GOT3 (cell line): ENCODE data around the gene GAPT.
"Not testable (repeated sequence)": the region's sequence is repeated elsewhere in the genome, so short reads cannot be mapped to it uniquely, and the experiment has no call there.

ENCODE experiments used
- DNase-seq: peaks from one replicate; lab custom pipeline; 2025; ENCODE audit warnings: mixed read lengths; lab: John Stamatoyannopoulos, UW

The GAPT gene

DNA sequence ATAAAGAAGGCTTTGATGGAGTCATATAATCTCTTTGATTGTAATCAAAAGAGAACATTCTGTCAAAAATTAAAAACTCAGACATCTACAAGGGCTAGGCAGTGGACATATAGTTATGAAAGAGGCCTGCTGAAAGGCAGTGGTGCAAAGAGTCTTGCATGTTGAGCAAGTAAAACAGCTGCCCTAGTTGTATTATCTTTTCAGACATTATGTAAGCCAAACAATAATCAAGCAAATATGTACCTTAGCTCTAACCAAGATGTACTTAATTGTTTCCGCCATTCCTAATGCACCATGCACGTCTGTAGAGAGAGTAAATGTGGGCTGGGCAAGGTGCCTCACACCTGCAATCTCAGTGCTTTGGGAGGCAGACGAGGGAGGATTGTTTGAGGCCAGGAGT, 14.3 kb downstream of the GAPT start:
- DNase-seq: no peak

DNA sequence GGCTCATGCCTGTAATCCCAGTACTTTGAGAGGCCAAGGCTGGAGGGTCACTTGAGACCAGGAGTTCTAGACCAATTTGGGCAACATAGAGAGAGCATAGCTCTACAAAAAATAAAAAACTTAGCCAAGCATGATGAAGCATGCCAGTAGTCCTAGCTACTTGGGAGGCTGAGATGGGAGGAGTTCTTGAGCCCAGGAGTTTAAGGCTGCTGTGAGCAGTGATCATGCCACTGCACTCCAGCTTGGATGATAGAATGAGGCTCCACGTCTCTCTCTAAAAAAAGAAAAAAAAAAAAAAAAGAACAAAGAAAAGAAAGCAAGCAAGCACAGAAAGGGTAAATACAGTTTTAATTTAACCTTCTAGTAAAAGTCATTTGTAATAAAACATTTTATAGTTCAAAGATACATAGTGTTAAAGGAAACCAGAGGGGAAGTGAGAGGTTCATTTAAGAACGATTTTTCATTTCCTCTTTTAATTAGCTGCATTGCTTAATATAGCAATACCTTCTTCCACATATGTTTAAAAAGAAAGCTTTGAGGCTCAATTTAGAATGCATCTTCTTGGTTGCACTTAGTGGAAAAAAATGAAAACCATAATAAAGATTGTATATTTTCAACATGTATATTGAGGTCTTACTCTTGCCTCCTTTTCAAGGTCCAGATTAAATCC, 14.9 kb downstream of the GAPT start:
- DNase-seq: no peak

DNA sequence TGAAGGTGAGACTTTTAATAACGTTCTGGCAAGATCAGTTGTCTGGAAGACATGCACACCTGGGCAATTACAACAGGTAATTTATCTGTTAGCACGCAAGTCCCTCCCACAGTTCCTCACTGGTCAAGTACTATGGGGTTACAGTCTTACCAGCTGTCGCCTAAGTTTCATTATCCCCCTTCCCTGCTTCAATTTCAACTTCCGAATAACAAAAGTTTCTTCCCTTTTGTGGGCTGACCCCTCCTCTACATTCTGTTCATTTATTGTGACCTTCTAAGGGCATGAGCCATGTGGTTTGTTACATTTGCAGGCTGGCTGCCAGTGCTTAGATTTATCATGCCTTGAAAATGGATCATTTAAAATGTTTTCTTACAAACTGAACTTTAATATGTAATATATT, 16.5 kb downstream of the GAPT start:
- DNase-seq: no peak

DNA sequence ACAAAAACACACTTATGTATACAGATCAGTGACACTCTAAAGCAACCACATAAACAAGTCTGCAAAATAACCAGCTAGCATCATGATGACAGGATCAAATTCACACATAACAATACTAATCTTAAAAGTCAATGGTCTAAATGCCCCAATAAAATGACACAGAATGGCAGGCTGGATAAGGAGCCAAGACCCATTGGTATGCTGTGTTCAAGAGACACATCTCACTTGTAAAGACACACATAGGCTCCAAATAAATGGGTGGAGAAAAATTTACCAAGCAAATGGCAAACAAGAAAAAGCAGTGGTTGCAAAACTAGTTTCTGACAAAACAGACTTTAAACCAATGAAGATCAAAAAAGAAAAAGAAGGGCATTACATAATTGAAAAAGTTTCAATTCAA, 26.0 kb downstream of the GAPT start:
- no peak for DNase-seq

DNA sequence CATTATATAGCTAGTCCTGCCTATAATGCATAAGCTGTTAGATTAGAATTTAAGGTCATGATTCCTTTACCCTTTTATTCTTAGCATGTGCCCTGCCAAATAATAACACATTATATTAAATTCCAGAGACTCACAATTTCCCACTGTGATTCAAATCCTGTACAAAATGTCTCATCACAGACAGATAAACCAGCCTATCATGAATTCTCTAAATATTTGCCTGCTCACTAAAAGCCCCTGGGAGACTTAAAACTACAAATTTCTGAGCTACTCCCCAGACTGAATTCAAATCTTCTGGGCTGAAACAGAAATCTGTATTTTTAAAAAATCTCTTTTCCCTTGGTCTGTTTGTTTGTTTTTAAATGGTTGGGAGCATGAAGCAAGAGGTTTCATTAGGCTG, 32.7 kb downstream of the GAPT start:
- DNase-seq: no peak

DNA sequence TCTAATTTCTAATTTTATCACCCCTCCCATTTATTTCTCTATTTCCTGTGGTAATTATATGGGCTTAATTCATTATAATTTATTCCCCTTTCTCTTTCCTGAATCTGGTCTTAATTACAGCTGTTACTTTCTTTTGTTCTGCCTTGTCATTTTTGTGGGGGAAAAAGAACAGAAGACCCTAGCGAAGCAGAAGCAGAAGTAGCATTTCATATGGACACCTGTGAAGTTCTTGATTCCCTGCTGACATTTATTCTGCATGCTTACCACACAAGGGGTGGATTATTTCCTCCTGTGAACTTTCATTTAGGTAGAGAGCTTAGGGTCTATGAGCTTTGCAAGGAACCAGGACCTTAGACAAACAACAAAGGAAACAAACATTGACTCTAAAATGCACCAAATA, 33.3 kb downstream of the GAPT start:
- DNase-seq: no peak

DNA sequence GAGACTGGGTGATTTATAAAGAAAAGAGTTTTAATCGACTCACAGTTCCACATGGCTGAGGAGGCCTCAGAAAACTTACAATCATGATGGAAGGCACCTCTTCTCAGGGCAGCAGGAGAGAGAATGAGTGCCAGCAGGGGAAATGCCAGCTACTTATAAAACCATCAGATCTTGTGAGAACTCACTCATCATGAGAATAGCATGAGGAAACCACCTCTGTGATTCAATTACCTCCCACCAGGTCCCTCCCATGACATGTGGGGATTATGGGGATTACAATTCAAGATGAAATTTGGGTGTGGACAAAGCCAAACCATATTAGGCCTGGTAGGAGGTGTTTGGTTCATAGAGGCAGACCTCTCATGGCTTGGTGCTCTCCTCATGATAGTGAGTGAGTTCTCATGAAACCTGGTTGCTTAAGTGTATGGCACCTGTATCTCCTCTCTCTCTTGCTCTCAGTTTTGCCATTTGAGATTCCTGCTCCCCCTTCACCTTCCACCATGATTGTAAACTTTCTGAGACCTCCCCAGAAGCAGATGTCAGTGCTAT, 39.8 kb downstream of the GAPT start:
- DNase-seq: no peak

DNA sequence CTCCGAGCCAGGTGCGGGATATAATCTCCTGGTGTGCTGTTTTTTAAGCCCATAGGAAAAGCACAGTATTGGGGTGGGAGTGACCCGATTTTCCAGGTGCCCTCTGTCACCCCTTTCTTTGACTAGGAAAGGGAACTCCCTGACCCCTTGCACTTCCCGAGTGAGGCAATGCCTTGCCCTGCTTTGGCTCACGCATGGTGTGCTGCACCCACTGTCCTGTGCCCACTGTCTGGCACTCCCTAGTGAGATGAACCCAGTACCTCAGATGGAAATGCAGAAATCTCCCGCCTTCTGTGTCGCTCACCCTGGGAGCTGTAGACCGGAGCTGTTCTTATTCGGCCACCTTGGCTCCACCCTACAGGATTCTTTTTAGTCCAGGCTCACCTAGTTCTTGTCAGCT, 50.7 kb downstream of the GAPT start:
- DNase-seq: not testable (repeated sequence)

DNA sequence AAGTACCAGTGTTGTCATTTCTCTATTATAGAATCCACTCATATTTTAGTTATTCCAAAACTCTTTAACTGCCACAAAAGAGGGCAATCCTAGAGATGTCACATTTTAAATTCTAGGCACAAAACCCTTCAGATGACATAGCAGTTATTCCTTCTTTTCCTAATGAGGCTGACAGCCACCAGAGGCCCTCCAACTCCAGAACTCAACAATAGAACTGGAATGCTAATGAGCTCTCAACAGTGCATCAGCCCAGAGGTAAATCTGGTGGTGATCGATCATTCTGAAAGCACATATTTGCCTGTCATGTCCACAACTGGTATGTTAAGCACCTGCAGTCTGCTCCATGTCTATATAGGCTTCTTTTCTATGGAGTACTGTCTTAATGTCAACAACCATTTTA, 51.5 kb downstream of the GAPT start:
- no peak for DNase-seq

DNA sequence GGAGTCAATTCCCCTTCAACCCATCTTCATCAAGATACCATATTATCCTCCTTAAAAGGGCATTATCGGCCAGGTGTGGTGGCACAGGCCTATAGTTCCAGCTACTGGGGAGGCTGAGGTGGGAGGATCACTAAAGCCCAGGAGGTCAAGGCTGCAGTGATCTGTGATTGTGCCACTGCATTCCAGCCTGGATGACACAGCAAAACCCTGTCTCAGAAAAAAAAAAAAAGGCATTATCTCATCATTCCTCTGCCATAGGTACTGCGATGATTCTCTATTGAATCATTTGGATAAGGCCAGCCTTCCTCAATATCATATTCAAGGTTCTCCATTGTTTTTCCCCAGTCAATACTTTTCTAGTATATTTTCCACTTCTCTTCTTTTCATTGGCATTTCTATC, 52.5 kb downstream of the GAPT start:
- DNase-seq: no peak

DNA sequence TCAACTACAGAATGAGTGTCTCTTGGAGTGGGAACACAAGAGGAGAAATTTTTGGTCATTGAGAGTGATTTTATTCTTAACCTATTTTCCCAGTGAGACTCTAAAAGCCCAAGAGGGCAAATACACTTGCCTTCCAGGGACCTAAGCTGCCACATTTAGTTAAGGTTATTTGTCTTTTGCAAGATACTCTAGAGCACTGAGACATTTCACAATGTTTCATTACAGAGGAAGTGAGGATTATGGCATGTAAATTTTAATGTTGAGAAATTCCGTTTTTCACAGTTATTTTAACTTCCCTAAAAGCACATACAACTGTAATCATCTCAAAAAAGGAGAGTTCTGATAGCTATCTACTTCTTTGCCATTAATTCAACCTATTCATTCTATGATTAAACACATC, 53.0 kb downstream of the GAPT start:
- DNase-seq: no peak

DNA sequence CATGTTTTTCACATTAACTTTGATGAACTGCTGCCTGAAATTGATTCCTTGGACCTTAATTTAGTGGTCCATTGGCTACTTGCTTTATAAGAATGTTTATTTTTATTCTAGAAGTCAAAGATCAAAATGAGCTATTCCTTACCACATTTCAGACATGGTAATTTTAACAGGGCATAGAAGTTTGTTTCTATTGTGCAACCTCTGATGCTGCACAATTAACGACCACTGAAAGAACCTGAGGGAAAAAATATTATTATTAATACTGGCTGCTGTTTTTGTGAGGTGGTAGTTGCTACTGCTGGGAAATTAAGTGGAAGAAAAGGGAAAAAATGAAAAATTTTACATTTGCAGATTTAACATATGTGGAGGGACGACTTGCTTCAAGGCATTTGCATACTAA, 53.7 kb downstream of the GAPT start:
- DNase-seq: no peak

DNA sequence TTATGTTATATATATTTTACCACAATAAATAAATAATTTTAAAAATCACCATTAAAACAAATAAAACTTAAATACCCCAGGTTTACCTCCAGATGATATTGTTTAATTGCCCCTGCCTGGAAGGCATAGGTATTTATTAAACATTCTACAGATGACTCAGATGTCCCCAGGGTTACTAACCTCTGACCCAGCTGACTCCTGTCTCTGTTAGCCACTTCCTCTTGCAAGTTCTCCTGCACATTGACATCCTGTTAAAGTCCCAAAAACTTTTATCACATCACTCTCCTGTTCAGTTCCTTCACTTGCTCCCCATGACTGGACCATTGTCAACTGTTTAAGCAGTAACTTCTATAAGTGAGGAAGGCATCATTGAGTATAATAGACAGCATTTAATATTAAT, 54.7 kb downstream of the GAPT start:
- DNase-seq: no peak
